Measurements from ENCODE around the gene CCNL1.

DNA sequence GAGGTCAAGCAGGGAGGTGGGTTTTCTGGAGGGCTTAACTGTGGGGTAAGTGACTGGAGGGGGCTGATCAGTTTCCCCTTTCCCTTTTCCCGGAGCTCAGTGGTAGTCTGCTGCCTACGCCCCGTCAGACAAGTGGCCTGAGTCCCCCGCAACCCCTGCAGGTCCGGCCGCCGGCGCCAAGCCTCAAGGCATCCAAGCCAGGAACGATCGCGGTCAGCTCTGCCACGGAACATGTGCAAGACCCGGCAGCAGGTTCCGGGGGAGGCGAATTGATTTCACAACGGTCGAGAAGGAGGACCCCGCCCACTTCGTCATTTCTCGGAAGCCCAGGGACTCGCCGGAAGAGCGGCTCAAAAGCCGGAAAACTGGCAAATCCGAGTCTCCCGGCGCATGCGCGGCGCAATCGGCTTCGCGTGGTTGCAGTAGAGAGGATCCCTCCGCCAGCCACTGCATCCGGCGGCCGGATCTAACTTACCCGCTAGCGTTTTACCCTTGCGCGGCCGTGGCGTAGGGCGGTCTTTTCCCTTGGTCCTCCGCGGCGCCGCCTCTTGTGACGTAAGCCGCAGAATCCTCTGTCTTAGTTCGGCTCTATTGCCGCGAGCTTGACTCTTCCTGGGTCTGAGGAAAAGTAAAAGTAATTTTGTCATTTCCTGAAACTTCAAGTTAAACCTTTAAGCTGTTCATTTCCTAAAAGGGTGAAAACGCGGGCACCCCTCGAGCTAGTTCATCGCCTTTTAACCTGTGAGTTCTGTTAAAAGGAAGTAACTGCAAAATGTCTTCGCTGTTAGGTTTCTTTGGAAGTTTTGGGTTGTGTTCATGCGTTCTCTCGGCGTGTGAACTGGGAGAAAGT, 14.9 kb upstream of the CCNL1 start:
- TF ChIP-seq, protein P1, sequence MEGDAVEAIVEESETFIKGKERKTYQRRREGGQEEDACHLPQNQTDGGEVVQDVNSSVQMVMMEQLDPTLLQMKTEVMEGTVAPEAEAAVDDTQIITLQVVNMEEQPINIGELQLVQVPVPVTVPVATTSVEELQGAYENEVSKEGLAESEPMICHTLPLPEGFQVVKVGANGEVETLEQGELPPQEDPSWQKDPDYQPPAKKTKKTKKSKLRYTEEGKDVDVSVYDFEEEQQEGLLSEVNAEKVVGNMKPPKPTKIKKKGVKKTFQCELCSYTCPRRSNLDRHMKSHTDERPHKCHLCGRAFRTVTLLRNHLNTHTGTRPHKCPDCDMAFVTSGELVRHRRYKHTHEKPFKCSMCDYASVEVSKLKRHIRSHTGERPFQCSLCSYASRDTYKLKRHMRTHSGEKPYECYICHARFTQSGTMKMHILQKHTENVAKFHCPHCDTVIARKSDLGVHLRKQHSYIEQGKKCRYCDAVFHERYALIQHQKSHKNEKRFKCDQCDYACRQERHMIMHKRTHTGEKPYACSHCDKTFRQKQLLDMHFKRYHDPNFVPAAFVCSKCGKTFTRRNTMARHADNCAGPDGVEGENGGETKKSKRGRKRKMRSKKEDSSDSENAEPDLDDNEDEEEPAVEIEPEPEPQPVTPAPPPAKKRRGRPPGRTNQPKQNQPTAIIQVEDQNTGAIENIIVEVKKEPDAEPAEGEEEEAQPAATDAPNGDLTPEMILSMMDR (IDR thresholded peaks at IDR 0.05): peak in 2 of 6 experiments; percentile 11 to 33
- TF ChIP-seq POLR2A (IDR thresholded peaks at IDR 0.05): peak; percentile 93 to 98

All from Peyer's patch (tissue), 4 donors.